ENCODE measurements around the gene SPEM3. TPM values are rescaled to one million over a fixed set of nuclear protein-coding genes. Genes with fewer than 3 reads are reported as not detected.

SPEM3 gene
- total RNA-seq, 1 donor from 2014 or later = not detected

GRCh38 chr17:7459961-7460545, 31.4 kb downstream of the SPEM3 start:
- TF ChIP-seq, protein P1, sequence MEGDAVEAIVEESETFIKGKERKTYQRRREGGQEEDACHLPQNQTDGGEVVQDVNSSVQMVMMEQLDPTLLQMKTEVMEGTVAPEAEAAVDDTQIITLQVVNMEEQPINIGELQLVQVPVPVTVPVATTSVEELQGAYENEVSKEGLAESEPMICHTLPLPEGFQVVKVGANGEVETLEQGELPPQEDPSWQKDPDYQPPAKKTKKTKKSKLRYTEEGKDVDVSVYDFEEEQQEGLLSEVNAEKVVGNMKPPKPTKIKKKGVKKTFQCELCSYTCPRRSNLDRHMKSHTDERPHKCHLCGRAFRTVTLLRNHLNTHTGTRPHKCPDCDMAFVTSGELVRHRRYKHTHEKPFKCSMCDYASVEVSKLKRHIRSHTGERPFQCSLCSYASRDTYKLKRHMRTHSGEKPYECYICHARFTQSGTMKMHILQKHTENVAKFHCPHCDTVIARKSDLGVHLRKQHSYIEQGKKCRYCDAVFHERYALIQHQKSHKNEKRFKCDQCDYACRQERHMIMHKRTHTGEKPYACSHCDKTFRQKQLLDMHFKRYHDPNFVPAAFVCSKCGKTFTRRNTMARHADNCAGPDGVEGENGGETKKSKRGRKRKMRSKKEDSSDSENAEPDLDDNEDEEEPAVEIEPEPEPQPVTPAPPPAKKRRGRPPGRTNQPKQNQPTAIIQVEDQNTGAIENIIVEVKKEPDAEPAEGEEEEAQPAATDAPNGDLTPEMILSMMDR (IDR thresholded peaks at IDR 0.05) = no peak
- H3K36me3 Mint-ChIP-seq (ENCODE audit: unreplicated experiment) = peaks cover 10% of the 10 kb centered on the region
- no peak overlapping the region for H3K4me3 Mint-ChIP-seq (ENCODE audit: unreplicated experiment)
- H3K4me1 Mint-ChIP-seq (ENCODE audit: unreplicated experiment) = peaks cover 15% of the 10 kb centered on the region
- no peak for DNase-seq (ENCODE audit: extremely low spot score, unreplicated experiment)
- H3K27me3 Mint-ChIP-seq (ENCODE audit: unreplicated experiment) = no peaks in the 10 kb centered on the region
- no peaks in the 10 kb centered on the region for H3K9me3 Mint-ChIP-seq (ENCODE audit: unreplicated experiment)
- no peak overlapping the region for H3K27ac Mint-ChIP-seq (ENCODE audit: unreplicated experiment)

GRCh38 chr17:7460850-7461660, 32.4 kb downstream of the SPEM3 start:
- H3K27me3 Mint-ChIP-seq (ENCODE audit: unreplicated experiment) = no peaks in the 10 kb centered on the region
- H3K27ac Mint-ChIP-seq (ENCODE audit: unreplicated experiment) = no peak overlapping the region
- no peaks in the 10 kb centered on the region for H3K9me3 Mint-ChIP-seq (ENCODE audit: unreplicated experiment)
- TF ChIP-seq, protein P1 (IDR thresholded peaks at IDR 0.05) = no peak
- DNase-seq (ENCODE audit: extremely low spot score, unreplicated experiment) = no peak
- H3K4me1 Mint-ChIP-seq (ENCODE audit: unreplicated experiment) = peaks cover 9% of the 10 kb centered on the region
- no peak overlapping the region for H3K4me3 Mint-ChIP-seq (ENCODE audit: unreplicated experiment)
- H3K36me3 Mint-ChIP-seq (ENCODE audit: unreplicated experiment) = peaks cover 10% of the 10 kb centered on the region

DNA sequence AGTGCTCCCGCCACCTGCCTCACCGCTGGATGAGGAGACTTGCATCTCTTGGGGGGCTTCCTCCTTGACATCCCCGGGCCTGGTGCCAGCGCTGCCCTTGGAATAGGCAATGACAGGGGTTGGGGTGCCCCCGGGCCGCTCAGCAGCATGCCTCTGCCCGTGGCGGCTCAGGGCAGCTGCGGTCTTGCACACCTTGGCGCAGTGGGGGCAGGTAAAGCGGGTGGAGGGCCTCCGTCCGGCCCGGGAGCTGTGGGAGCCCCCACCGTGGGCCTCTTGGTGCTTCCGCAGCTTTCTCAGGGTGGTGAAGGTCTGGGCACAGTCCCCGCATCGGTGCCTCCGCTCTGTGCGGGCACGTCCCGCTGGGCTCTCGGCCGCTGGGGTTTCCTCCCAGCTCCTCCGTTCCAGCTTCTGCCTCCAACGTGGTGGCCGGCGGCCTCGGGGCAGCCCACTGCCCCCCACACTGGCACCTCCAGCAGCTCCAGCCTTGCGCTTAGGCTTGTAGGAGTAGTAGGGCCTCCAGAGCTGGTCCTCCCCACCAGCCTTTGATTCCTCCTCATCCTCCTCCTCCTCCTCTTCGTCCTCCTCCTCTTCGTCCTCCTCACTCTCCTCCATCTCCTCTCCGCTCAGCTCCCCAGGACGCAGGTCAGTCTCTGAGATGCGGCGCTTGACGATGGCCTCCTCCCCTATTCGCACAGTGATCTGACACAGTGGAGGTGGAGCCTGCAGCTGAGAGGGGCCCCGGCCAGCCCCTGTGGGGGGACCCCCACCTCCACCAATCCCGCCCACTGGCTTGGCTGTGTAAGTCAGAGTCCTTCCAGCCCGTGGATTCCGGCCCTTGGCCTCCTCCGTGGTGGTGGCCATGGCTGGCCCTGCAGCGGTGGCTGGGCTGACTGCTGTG, 34.1 kb downstream of the SPEM3 start:
- H3K4me3 Mint-ChIP-seq (ENCODE audit: unreplicated experiment) = no peak overlapping the region
- H3K4me1 Mint-ChIP-seq (ENCODE audit: unreplicated experiment) = peaks cover under 1% of the 10 kb centered on the region
- TF ChIP-seq, protein P1 (IDR thresholded peaks at IDR 0.05) = no peak
- no peak overlapping the region for H3K27ac Mint-ChIP-seq (ENCODE audit: unreplicated experiment)
- H3K27me3 Mint-ChIP-seq (ENCODE audit: unreplicated experiment) = no peaks in the 10 kb centered on the region
- H3K9me3 Mint-ChIP-seq (ENCODE audit: unreplicated experiment) = no peaks in the 10 kb centered on the region
- H3K36me3 Mint-ChIP-seq (ENCODE audit: unreplicated experiment) = peaks cover 16% of the 10 kb centered on the region
- no peak for DNase-seq (ENCODE audit: extremely low spot score, unreplicated experiment)

DNA sequence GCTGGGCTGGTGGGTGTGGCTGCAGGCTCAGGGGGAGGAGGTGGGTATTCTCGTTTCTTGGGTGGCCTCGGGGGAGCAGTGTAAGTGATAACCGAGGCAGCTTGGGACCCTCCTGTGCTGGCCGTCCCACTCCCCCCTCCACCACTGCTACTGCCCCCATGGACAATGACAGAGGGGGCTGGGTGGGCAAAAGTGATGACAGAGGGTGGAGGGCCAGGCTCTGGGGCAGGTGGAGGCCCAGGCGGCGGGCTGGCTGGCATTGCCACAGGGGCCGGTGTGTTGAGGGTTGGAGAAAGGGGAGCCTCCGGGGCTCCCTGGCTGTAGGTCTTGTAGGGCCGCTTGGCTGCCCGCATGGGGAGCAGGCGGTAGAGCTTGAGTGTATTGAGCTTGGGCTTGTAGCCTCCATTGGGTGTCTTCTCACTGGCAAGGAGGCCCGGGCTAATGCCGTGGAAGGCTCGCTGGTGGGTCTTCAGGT, 34.8 kb downstream of the SPEM3 start:
- DNase-seq (ENCODE audit: extremely low spot score, unreplicated experiment) = no peak
- Mint-ChIP-seq H3K9me3 (ENCODE audit: unreplicated experiment) (no peaks in the 10 kb centered on the region), H3K27me3 (ENCODE audit: unreplicated experiment) (no peaks in the 10 kb centered on the region), H3K4me1 (ENCODE audit: unreplicated experiment) (no peaks in the 10 kb centered on the region), H3K27ac (ENCODE audit: unreplicated experiment) (no peak overlapping the region), H3K4me3 (ENCODE audit: unreplicated experiment) (no peak overlapping the region), H3K36me3 (ENCODE audit: unreplicated experiment) (peaks cover 16% of the 10 kb centered on the region)
- TF ChIP-seq, protein P1 (IDR thresholded peaks at IDR 0.05) = no peak
